ENCODE results near the gene ACER2.

DNA sequence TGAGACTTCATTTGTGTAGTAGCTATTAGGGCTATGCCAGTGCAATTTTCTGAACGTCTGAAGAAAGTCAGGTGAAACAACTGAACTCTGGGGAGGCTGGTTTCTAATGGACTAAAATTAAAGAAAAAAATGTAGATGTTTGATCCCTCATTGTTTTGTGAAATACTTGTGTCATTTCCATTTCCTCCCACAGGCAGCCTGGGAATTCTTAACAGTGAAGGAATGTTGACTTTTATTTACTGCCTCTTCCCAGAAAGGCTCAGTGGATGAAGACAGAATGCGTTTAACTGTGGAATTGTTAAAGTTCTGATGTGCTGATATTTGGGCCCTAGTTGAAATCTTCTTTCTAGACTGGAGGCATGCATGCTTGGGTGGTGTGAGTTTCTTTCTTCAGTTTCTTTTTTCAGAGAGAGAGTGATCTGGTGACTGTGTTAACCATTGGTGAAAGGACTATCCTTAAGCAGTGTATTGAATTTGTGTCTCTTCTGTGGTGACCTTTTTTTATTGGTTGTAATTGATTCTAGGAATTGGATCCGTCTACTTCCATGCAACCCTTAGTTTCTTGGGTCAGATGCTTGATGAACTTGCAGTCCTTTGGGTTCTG, 15.5 kb downstream of the ACER2 start:
- TF ChIP-seq, protein P1, sequence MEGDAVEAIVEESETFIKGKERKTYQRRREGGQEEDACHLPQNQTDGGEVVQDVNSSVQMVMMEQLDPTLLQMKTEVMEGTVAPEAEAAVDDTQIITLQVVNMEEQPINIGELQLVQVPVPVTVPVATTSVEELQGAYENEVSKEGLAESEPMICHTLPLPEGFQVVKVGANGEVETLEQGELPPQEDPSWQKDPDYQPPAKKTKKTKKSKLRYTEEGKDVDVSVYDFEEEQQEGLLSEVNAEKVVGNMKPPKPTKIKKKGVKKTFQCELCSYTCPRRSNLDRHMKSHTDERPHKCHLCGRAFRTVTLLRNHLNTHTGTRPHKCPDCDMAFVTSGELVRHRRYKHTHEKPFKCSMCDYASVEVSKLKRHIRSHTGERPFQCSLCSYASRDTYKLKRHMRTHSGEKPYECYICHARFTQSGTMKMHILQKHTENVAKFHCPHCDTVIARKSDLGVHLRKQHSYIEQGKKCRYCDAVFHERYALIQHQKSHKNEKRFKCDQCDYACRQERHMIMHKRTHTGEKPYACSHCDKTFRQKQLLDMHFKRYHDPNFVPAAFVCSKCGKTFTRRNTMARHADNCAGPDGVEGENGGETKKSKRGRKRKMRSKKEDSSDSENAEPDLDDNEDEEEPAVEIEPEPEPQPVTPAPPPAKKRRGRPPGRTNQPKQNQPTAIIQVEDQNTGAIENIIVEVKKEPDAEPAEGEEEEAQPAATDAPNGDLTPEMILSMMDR (IDR thresholded peaks at IDR 0.05; ENCODE audit: poor library complexity): no peak
- TF ChIP-seq EZH2 (IDR thresholded peaks at IDR 0.05; ENCODE audit: borderline replicate concordance): no peak

Measured in hepatocyte (in vitro differentiated cells).